Measurements from ENCODE around the gene SDF4. TPM values are rescaled to one million over a fixed set of nuclear protein-coding genes. Genes with fewer than 3 reads are reported as not detected.

SDF4 gene
- total and polyA plus RNA-seq, 2 experiments from 2014 or later = 214 to 261 TPM

DNA sequence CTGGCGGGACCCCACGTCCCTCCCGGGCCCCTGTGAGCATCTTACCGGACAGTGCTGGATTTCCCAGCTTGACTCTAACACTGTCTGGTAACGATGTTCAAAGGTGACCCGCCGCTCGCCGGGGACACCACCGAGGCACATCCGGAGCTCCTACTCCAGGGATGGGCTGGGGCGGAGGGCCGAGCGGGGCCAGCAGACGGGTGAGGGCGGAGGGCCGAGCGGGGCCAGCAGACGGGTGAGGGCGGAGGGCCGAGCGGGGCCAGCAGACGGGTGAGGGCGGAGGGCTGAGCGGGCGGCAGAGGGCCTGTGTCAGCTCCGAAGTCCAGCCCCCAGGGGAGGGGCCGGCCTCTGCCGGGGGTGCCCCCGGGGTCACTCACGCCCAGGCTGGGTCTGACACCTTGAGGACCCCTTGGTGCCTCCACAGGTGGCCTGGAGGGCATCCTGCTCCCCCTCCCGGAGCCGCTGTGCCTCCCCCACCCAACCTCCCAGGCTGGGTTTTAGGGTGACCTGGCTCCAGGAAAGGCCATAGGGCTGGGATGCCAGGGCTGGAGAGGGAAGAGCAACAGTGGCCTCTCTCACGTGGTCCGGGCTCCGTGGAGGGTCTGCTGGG lies 63.9 kb downstream of the SDF4 start:
- in situ Hi-C loops (cut with MboI) = no loop called here

DNA sequence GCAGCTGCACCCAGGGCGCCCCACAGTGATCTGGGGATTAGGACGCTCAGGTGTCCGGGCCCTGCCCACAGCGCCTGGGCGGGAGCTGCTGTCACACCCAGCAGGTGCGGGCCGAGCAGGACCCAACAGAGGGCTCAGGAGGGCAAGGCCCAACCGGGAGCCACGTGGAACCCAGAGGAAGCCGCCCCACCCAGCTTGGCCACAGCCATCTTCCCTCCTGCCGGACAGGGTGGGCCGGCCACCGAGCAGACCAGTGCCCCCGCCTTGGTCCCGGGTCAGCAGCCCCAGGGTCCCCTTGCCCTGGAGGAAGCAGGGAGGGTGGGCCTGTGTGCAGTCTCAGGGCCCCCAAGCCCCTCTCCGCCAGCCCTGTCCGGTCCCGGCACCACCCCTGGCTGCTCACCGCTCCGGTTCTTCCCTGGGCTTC lies 64.4 kb downstream of the SDF4 start:
- H3K27me3 ChIP-seq (replicated peaks; ENCODE audit: insufficient read depth) = peaks cover 16% of the 10 kb centered on the region

More for the DNA sequence above, 63.9 kb downstream of the SDF4 start:
- no peak for TF ChIP-seq EZH2 (IDR thresholded peaks at IDR 0.05; ENCODE audit: insufficient read depth, poor library complexity, severe bottlenecking)
- TF ChIP-seq EZH2phosphoT487 (IDR thresholded peaks at IDR 0.05; ENCODE audit: insufficient read depth, low read depth) = no peak
- Histone ChIP-seq H2AFZ (no peak overlapping the region), H3K9me3 (ENCODE audit: low read depth) (no peaks in the 10 kb centered on the region), H3K36me3 (ENCODE audit: low read depth) (no peaks in the 10 kb centered on the region), H3F3A (ENCODE audit: insufficient read depth) (no peaks in the 10 kb centered on the region), H3K27me3 (replicated peaks; ENCODE audit: insufficient read depth) (peaks cover 18% of the 10 kb centered on the region), H3K9ac (no peak overlapping the region), H3K9me2 (ENCODE audit: insufficient read depth) (no peaks in the 10 kb centered on the region), H4K20me1 (ENCODE audit: insufficient read depth) (no peaks in the 10 kb centered on the region), H3K27ac (no peak overlapping the region), H3K4me1 (ENCODE audit: insufficient read depth) (no peaks in the 10 kb centered on the region), H3K79me2 (ENCODE audit: insufficient read depth) (no peaks in the 10 kb centered on the region), H3K4me3 (no peak overlapping the region), H3K4me2 (ENCODE audit: unreplicated experiment) (no peak overlapping the region)
- 66 to 75% methylated on average over 14 to 28 of the region's 36 CpGs for WGBS, 2 experiments (ENCODE audit: low coverage in 1 of 2, low lambda C conversion rate in 2 of 2, missing lambda C conversion rate in 2 of 2)
- no peak for DNase-seq

More for the DNA sequence above, 64.4 kb downstream of the SDF4 start:
- H3K9me2 ChIP-seq (ENCODE audit: insufficient read depth) = no peaks in the 10 kb centered on the region
- no peak overlapping the region for H2AFZ ChIP-seq
- H3K79me2 ChIP-seq (ENCODE audit: insufficient read depth) = no peaks in the 10 kb centered on the region
- in situ Hi-C loops (cut with MboI) = no loop called here
- H3K9me3 ChIP-seq (ENCODE audit: low read depth) = no peaks in the 10 kb centered on the region
- H3F3A ChIP-seq (ENCODE audit: insufficient read depth) = no peaks in the 10 kb centered on the region
- no peak overlapping the region for H3K4me3 ChIP-seq
- no peaks in the 10 kb centered on the region for H3K4me1 ChIP-seq (ENCODE audit: insufficient read depth)
- WGBS, 2 experiments (ENCODE audit: low coverage in 1 of 2, low lambda C conversion rate in 2 of 2, missing lambda C conversion rate in 2 of 2) = 68 to 71% methylated on average over 17 to 20 of the region's 20 CpGs
- H3K27ac ChIP-seq = no peak overlapping the region
- H3K36me3 ChIP-seq (ENCODE audit: low read depth) = no peaks in the 10 kb centered on the region
- H4K20me1 ChIP-seq (ENCODE audit: insufficient read depth) = no peaks in the 10 kb centered on the region
- no peak overlapping the region for H3K9ac ChIP-seq
- no peak overlapping the region for H3K4me2 ChIP-seq (ENCODE audit: unreplicated experiment)
- TF ChIP-seq EZH2 (IDR thresholded peaks at IDR 0.05; ENCODE audit: insufficient read depth, poor library complexity, severe bottlenecking) = no peak
- TF ChIP-seq EZH2phosphoT487 (IDR thresholded peaks at IDR 0.05; ENCODE audit: insufficient read depth, low read depth) = no peak
- DNase-seq = no peak

MicroRNA genes within 50 kb of the gene (microRNA counts, 767-probe panel; counts per million panel counts)
- microRNA hsa-miR-200a-3p (447 counts per million, percentile 86 among the panel's probes with 10 or more counts), microRNA hsa-miR-200b-3p (447 counts per million, percentile 86 among the panel's probes with 10 or more counts), microRNA hsa-miR-429 (447 counts per million, percentile 86 among the panel's probes with 10 or more counts)

Small RNA genes lying within 50 kb of the gene (microRNA-seq; reads per million reads assigned to microRNA genes)
- gene MIR200A (ENCODE audit: borderline number of aligned reads) = 2.0 reads per million
- gene MIR200B (ENCODE audit: borderline number of aligned reads) = 6.1 reads per million, percentile 6 among the genes with 10 or more reads in this experiment
- gene MIR429 (ENCODE audit: borderline number of aligned reads) = 1.5 reads per million

Small RNA genes lying within 50 kb of the gene (small RNA-seq; reads per million reads assigned to genes)
- gene MIR200A (ENCODE audit: low read depth, low replicate concordance) = not detected
- not detected for gene MIR200B (ENCODE audit: low read depth, low replicate concordance)
- not detected for gene MIR429 (ENCODE audit: low read depth, low replicate concordance)

Other genes starting within 250 kb of the SDF4 start
- gene PERM1, start 249.9 kb downstream of the SDF4 start, total RNA-seq (2014; rRNA removed; shearing (Covaris generic)) = not detected in 2 replicates
- 0.45 and 0.61 TPM in 2 replicates for gene PERM1, start 249.9 kb downstream of the SDF4 start, polyA plus RNA-seq (2016; fragmentation: Nextera tagmentation; extraction: Ambion mirVana)
- gene HES4, start 231.9 kb downstream of the SDF4 start, total RNA-seq (2014; rRNA removed; shearing (Covaris generic)) = 3.1 and 7.6 TPM in 2 replicates
- gene HES4, start 231.9 kb downstream of the SDF4 start, polyA plus RNA-seq (2016; fragmentation: Nextera tagmentation; extraction: Ambion mirVana) = 3.7 and 4.1 TPM in 2 replicates
- gene ISG15, start 218.5 kb downstream of the SDF4 start, total RNA-seq (2014; rRNA removed; shearing (Covaris generic)) = 41.2 and 49.1 TPM in 2 replicates
- 77.0 and 85.7 TPM in 2 replicates for gene ISG15, start 218.5 kb downstream of the SDF4 start, polyA plus RNA-seq (2016; fragmentation: Nextera tagmentation; extraction: Ambion mirVana)
- 43.2 and 55.1 TPM in 2 replicates for gene AGRN, start 211.9 kb downstream of the SDF4 start, total RNA-seq (2014; rRNA removed; shearing (Covaris generic))
- gene AGRN, start 211.9 kb downstream of the SDF4 start, polyA plus RNA-seq (2016; fragmentation: Nextera tagmentation; extraction: Ambion mirVana) = 1.4 and 1.8 TPM in 2 replicates
- not detected in 2 replicates for gene RNF223, start 157.7 kb downstream of the SDF4 start, total RNA-seq (2014; rRNA removed; shearing (Covaris generic))
- gene RNF223, start 157.7 kb downstream of the SDF4 start, polyA plus RNA-seq (2016; fragmentation: Nextera tagmentation; extraction: Ambion mirVana) = not detected in 2 replicates
- gene C1orf159, start 115.9 kb downstream of the SDF4 start, total RNA-seq (2014; rRNA removed; shearing (Covaris generic)) = 5.2 and 13.1 TPM in 2 replicates
- gene C1orf159, start 115.9 kb downstream of the SDF4 start, polyA plus RNA-seq (2016; fragmentation: Nextera tagmentation; extraction: Ambion mirVana) = 11.0 and 11.4 TPM in 2 replicates
- gene TTLL10, start 58.1 kb downstream of the SDF4 start, total RNA-seq (2014; rRNA removed; shearing (Covaris generic)) = not detected in 2 replicates
- not detected in 2 replicates for gene TTLL10, start 58.1 kb downstream of the SDF4 start, polyA plus RNA-seq (2016; fragmentation: Nextera tagmentation; extraction: Ambion mirVana)
- gene TNFRSF18, start 25.4 kb downstream of the SDF4 start, total RNA-seq (2014; rRNA removed; shearing (Covaris generic)) = not detected in 2 replicates
- gene TNFRSF18, start 25.4 kb downstream of the SDF4 start, polyA plus RNA-seq (2016; fragmentation: Nextera tagmentation; extraction: Ambion mirVana) = 0.18 TPM in 1 of 2 replicates, not detected in the other
- not detected in 2 replicates for gene TNFRSF4, start 17.8 kb downstream of the SDF4 start, total RNA-seq (2014; rRNA removed; shearing (Covaris generic))
- gene TNFRSF4, start 17.8 kb downstream of the SDF4 start, polyA plus RNA-seq (2016; fragmentation: Nextera tagmentation; extraction: Ambion mirVana) = not detected in 2 replicates
- 50.3 and 52.5 TPM in 2 replicates for gene B3GALT6, start 236 bp upstream of the SDF4 start, total RNA-seq (2014; rRNA removed; shearing (Covaris generic))
- gene B3GALT6, start 236 bp upstream of the SDF4 start, polyA plus RNA-seq (2016; fragmentation: Nextera tagmentation; extraction: Ambion mirVana) = 6.5 and 8.3 TPM in 2 replicates
- gene C1QTNF12, start 14.7 kb upstream of the SDF4 start, total RNA-seq (2014; rRNA removed; shearing (Covaris generic)) = 0.38 and 3.1 TPM in 2 replicates
- gene C1QTNF12, start 14.7 kb upstream of the SDF4 start, polyA plus RNA-seq (2016; fragmentation: Nextera tagmentation; extraction: Ambion mirVana) = 2.0 and 2.1 TPM in 2 replicates
- 49.7 and 51.0 TPM in 2 replicates for gene UBE2J2, start 41.9 kb upstream of the SDF4 start, total RNA-seq (2014; rRNA removed; shearing (Covaris generic))
- gene UBE2J2, start 41.9 kb upstream of the SDF4 start, polyA plus RNA-seq (2016; fragmentation: Nextera tagmentation; extraction: Ambion mirVana) = 63.5 and 68.0 TPM in 2 replicates
- 0.76 and 2.5 TPM in 2 replicates for gene SCNN1D, start 48.4 kb upstream of the SDF4 start, total RNA-seq (2014; rRNA removed; shearing (Covaris generic))
- 0.46 and 0.55 TPM in 2 replicates for gene SCNN1D, start 48.4 kb upstream of the SDF4 start, polyA plus RNA-seq (2016; fragmentation: Nextera tagmentation; extraction: Ambion mirVana)
- gene ACAP3, start 75.9 kb upstream of the SDF4 start, total RNA-seq (2014; rRNA removed; shearing (Covaris generic)) = 58.6 and 68.0 TPM in 2 replicates
- 11.6 and 11.8 TPM in 2 replicates for gene ACAP3, start 75.9 kb upstream of the SDF4 start, polyA plus RNA-seq (2016; fragmentation: Nextera tagmentation; extraction: Ambion mirVana)
- 36.2 and 46.5 TPM in 2 replicates for gene PUSL1, start 76.6 kb upstream of the SDF4 start, total RNA-seq (2014; rRNA removed; shearing (Covaris generic))
- gene PUSL1, start 76.6 kb upstream of the SDF4 start, polyA plus RNA-seq (2016; fragmentation: Nextera tagmentation; extraction: Ambion mirVana) = 28.3 and 30.9 TPM in 2 replicates
- 80.1 and 90.0 TPM in 2 replicates for gene INTS11, start 92.7 kb upstream of the SDF4 start, total RNA-seq (2014; rRNA removed; shearing (Covaris generic))
- gene INTS11, start 92.7 kb upstream of the SDF4 start, polyA plus RNA-seq (2016; fragmentation: Nextera tagmentation; extraction: Ambion mirVana) = 70.2 and 72.8 TPM in 2 replicates
- gene CPTP, start 92.8 kb upstream of the SDF4 start, total RNA-seq (2014; rRNA removed; shearing (Covaris generic)) = 30.5 and 39.0 TPM in 2 replicates
- 28.0 and 33.2 TPM in 2 replicates for gene CPTP, start 92.8 kb upstream of the SDF4 start, polyA plus RNA-seq (2016; fragmentation: Nextera tagmentation; extraction: Ambion mirVana)
- 0.54 TPM in 1 of 2 replicates, not detected in the other for gene TAS1R3, start 99.3 kb upstream of the SDF4 start, total RNA-seq (2014; rRNA removed; shearing (Covaris generic))
- 0.24 TPM in 1 of 2 replicates, not detected in the other for gene TAS1R3, start 99.3 kb upstream of the SDF4 start, polyA plus RNA-seq (2016; fragmentation: Nextera tagmentation; extraction: Ambion mirVana)
- gene DVL1, start 117.4 kb upstream of the SDF4 start, total RNA-seq (2014; rRNA removed; shearing (Covaris generic)) = 113 and 119 TPM in 2 replicates
- gene DVL1, start 117.4 kb upstream of the SDF4 start, polyA plus RNA-seq (2016; fragmentation: Nextera tagmentation; extraction: Ambion mirVana) = 8.6 and 9.9 TPM in 2 replicates
- 1,040 and 1,228 TPM in 2 replicates for gene MXRA8, start 126.6 kb upstream of the SDF4 start, total RNA-seq (2014; rRNA removed; shearing (Covaris generic))
- 584 and 609 TPM in 2 replicates for gene MXRA8, start 126.6 kb upstream of the SDF4 start, polyA plus RNA-seq (2016; fragmentation: Nextera tagmentation; extraction: Ambion mirVana)
- gene AURKAIP1, start 143.2 kb upstream of the SDF4 start, total RNA-seq (2014; rRNA removed; shearing (Covaris generic)) = 118 and 120 TPM in 2 replicates
- 216 and 218 TPM in 2 replicates for gene AURKAIP1, start 143.2 kb upstream of the SDF4 start, polyA plus RNA-seq (2016; fragmentation: Nextera tagmentation; extraction: Ambion mirVana)
- gene CCNL2, start 167.3 kb upstream of the SDF4 start, total RNA-seq (2014; rRNA removed; shearing (Covaris generic)) = 150 and 185 TPM in 2 replicates
- 151 and 199 TPM in 2 replicates for gene CCNL2, start 167.3 kb upstream of the SDF4 start, polyA plus RNA-seq (2016; fragmentation: Nextera tagmentation; extraction: Ambion mirVana)
- 88.9 and 105 TPM in 2 replicates for gene MRPL20, start 175.3 kb upstream of the SDF4 start, total RNA-seq (2014; rRNA removed; shearing (Covaris generic))
- 176 and 181 TPM in 2 replicates for gene MRPL20, start 175.3 kb upstream of the SDF4 start, polyA plus RNA-seq (2016; fragmentation: Nextera tagmentation; extraction: Ambion mirVana)
- 0.51 and 0.97 TPM in 2 replicates for gene ANKRD65, start 189.3 kb upstream of the SDF4 start, total RNA-seq (2014; rRNA removed; shearing (Covaris generic))
- 0.44 and 0.70 TPM in 2 replicates for gene ANKRD65, start 189.3 kb upstream of the SDF4 start, polyA plus RNA-seq (2016; fragmentation: Nextera tagmentation; extraction: Ambion mirVana)
- 1.4 and 2.3 TPM in 2 replicates for gene VWA1, start 203.7 kb upstream of the SDF4 start, total RNA-seq (2014; rRNA removed; shearing (Covaris generic))
- gene VWA1, start 203.7 kb upstream of the SDF4 start, polyA plus RNA-seq (2016; fragmentation: Nextera tagmentation; extraction: Ambion mirVana) = 0.60 and 1.3 TPM in 2 replicates
- not detected in 2 replicates for gene ATAD3C, start 217.7 kb upstream of the SDF4 start, total RNA-seq (2014; rRNA removed; shearing (Covaris generic))
- gene ATAD3C, start 217.7 kb upstream of the SDF4 start, polyA plus RNA-seq (2016; fragmentation: Nextera tagmentation; extraction: Ambion mirVana) = 0.51 TPM in 1 of 2 replicates, not detected in the other
- gene ATAD3B, start 239.8 kb upstream of the SDF4 start, total RNA-seq (2014; rRNA removed; shearing (Covaris generic)) = 20.2 and 34.7 TPM in 2 replicates
- 11.6 and 12.1 TPM in 2 replicates for gene ATAD3B, start 239.8 kb upstream of the SDF4 start, polyA plus RNA-seq (2016; fragmentation: Nextera tagmentation; extraction: Ambion mirVana)

Data from GM23248 (cell line).